SIG-M5 (cell line): ENCODE results near the gene ARHGAP45.
"Not testable (repeated sequence)": the region's sequence is repeated elsewhere in the genome, so short reads cannot be mapped to it uniquely, and the experiment has no call there.

Experiments used
- DNase-seq: peaks from one replicate; lab custom pipeline; 2025; lab: John Stamatoyannopoulos, UW

The ARHGAP45 gene

GRCh38 chr19:1116726-1117581 lies 50.0 kb downstream of the ARHGAP45 start:
- no peak for DNase-seq

- no peak for DNase-seq
These were observed 50.7 kb downstream of the ARHGAP45 start for GRCh38 chr19:1117654-1118053.

DNA sequence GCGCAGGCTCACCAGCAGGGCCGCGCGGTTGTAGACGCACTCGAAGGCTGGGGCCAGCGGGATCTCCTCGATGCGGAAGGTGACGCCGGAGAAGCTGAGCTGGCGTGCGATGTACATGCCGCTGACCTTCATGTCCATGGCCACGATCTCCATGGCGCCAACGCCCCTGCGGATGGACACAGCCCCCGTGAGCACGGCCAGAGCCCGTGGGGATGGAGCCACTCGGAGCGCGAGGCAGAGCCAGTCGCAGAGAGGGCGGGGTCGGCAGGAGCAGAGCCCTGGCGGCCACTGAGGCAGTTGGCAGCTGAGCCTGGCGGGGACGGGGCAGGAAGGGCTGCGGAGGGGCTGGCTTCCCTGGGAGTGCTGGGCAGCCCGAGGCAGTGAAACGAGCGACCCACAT lies 52.0 kb downstream of the ARHGAP45 start:
- no peak for DNase-seq

DNA sequence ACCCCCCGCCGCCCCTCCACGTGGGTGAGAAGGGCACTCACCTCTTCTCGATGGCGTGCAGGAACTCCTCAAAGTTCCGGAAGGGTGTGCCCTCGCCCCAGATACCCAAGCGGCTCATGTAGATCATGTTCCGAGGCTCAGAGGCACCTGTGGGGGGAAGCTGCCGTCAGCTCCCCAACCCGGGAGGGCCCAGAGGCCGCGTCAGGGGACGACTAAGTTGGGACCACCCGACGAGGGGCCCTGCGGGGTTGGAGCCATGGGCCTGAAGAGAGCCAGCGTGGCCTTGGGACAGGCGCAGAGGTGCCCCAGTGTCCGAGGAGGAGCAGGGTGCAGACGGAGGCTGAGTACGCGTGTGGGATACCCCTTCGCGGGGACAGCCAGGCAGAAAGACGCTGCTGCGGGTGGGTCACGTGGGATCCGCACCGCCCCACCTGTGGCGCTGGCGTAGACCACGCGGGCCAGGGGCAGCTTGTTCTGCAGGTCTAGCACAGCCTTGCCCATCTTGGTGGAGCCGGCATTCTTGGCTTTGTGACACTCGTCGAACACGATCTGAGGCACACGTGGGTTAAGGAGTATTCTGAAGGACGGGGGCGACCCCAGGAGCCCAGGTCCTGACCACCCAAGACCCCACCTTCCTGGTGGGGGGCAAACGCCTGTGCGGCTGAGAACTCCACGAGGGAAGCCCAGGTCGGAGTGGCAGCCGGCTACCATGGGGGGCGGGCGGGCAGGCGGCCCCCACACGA lies 52.7 kb downstream of the ARHGAP45 start:
- DNase-seq, result no peak

- no peak for DNase-seq
These were observed 54.4 kb downstream of the ARHGAP45 start for GRCh38 chr19:1121395-1121794.

- DNase-seq, result no peak
These were observed 55.3 kb downstream of the ARHGAP45 start for GRCh38 chr19:1122021-1122971.

- DNase-seq, result no peak
These were observed 56.0 kb downstream of the ARHGAP45 start for GRCh38 chr19:1122972-1123363.

GRCh38 chr19:1123381-1123780 lies 56.4 kb downstream of the ARHGAP45 start:
- no peak for DNase-seq

DNA sequence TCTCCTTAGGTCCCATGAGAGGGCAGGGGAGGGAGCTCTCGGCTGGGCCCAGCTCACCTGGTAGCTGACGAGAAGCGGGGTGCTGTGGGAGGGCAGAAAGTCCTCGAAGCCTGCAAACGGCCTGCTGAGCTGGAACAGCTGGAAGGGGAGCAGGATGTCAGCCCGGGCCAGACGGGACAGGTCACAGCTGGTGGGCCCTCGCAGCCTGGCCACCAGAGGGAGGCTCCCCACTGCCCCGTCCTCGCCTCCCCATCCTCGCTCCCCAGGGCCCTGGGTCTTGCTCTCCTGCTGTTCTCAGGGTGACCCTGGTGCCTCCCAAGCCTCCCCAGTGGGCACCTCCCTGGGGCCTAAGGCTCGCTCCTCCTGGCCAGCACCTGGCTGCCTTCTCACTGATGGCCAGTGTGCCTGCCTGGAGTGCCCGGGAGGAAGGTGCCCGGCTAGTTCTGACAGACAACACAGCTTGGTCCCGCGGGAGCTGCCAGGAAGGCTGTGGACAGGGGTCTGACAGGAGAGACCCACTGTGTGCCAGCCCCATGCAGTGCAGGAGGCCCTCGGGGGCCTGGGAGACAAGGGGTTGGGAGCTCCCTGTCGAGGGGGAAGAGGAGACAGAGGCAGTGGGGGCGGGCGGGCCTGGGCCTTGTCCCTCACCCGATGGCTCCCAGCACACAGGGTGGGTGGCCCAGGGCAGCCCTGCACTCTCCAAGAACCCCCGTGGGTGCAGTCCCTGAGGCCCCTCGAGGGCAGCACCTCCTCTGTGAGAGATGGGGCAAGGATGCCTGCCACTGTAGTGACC lies 57.1 kb downstream of the ARHGAP45 start:
- no peak for DNase-seq

DNA sequence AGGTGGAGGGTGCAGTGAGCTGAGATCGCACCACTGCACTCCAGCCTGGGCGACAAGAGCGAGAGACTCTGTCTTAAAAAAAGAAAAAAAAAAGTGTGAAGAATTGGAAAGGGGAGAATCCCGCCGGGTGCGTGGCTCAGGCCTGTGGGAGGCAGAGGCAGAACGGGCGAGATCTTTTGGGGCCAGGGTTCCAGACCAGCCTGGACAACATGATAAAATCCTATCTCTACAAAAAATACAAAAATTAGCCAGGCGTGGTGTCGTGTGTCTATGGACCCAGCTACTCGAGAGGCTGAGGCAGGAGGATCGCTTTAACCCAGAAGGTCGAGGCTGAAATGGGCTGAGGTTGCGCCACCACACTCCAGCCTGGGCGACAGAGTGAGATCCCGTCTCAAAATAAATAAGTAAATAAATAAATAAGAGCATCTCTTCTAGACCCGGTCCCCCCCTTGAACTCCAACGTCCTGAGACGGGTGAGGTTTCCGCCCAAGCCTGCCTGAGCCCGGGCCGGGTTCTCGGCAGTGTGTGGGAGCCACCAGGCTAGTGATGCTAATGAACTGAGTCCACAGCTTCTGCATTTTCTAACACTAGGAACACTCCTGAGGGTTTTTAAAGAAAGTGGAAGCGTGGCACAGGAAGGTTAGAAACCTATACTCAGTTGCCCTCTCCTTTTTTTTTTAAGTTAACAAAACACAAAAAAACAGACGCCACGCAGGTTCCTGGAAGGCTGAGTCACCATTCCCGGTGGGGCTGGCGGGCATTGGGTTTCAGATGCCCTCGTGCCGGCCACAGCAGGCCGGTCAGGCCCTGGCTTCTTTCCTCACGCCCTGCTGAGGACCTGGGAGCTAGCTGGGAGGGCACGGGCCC lies 58.9 kb downstream of the ARHGAP45 start:
- DNase-seq, result no peak

GRCh38 chr19:1126984-1127760 lies 60.2 kb downstream of the ARHGAP45 start:
- no peak for DNase-seq

DNA sequence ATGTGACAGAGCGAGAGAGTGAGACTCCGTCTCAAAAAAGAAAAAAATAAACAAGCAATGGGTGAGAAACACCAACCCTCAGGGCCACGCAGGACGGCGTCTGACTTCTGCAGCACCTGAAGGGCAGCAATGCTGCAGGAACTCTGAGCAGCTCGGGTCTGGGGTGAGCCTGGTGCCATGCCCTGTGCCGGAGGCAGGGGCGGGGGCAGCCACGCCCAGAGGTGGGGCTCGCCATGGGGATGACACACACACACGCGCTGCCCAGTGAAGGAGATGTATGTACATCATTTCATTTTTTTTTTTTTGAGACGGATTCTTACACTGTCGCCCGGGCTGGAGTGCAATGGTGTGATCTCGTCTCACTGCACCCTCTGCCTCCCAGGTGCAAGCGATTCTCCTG lies 61.1 kb downstream of the ARHGAP45 start:
- no peak for DNase-seq

GRCh38 chr19:1129084-1129483 lies 62.1 kb downstream of the ARHGAP45 start:
- DNase-seq, result not testable (repeated sequence)

DNA sequence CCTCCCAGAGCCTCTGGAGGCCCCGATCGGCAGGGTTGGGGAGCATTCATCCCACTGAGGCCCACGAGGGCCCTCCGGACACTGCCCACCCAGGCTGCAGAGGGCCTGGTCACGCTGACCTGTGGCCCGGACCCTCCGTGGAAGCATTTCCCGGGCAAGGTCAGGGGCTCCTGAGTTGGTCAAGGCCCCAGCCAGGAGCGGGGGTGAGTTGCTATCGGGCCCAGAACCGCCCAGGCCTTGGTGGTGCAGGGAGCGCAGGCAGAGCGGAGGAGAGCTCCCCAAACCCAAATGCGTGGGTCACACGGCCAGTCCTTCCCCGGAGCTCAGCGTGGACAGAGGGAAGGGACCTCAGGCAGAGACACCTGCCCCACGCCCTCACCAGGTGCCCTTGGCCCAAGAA lies 62.6 kb downstream of the ARHGAP45 start:
- DNase-seq, result no peak

DNA sequence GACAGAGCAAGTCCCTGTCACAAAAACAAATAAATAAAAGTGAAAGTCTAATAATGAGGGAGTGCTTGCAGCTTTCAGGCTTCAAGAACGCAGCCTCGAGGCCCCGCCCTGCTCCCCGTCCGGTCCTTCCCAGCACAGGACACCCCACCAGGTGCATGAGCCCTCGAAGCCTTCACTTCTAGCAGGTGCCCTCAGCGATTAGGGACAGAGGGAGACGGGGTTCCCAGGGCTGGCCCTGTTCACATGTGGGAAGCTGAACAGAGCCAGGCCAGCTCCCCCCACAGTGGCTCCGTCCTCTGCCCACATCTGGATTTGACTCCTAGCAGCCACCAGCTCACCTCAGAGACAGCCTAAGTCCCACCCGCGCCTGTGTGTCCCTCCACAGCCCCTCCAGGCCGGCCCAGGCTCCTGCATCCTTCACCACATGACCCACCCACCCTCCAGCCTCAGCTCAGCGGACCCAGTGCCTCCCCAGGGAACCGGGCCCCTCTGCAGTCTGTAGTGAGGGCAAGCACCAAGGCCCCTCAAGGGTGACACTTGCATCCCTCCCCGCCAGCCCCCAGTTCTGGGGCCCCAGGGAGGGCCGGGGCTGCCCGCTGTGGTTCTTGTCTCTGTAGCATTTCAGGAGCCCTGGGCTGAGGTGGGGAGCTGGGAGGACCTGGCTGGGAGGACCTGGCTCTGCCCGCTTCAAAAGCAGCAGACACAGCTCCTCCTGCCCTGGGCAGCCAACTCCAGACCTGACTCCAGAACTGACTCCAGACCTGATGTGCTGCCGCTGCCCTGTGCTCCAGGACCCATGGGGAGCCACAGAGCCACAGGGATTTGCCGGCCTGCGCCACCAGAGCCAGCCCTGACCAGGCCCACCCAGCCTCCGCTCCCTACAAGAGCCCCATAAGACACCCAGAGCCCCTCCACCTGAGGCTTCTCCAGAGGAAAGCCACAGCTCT lies 64.1 kb downstream of the ARHGAP45 start:
- DNase-seq, result no peak

DNA sequence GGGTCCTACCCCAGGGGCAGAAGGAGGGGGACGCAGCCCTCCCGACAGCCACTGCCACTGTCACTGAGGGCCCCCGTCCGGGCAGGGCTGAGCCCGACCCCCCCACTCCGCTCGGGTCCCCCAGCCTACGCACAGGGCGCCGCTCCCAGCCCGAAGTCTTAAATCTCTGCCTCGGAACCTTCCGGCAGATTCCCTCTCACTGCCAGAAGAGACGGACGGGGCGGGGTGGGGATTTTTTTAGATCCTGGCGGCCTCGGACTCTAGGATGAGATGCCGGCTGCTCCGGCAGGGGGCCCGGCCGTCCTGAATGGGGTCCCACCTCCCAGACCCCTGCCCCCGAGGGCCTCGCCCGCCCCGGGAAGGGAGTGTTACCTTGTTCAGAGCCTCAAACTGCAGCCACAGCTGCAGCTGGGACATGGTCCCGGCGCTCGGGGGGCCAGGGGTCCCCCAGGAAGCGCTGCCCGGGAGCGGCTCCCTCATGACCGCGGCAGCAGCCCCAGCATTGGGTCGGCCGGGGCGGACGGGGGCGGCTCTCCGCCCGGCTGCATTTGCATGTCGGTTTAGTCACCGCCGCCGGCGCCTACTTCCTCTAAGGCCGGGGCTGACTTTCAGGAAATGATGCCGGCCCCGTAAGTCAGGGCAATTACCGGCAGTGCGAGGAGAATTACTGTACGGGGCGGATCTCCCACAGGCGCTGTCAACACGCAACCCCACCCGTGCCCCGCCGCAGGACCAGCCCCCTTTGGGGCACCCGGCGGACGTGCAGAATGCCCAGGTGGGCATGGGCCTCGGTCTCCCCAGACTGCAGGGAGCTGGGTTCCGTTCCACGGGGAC lies 65.0 kb downstream of the ARHGAP45 start:
- peak; percentile 43 for DNase-seq

GRCh38 chr19:1132552-1133383 lies 65.8 kb downstream of the ARHGAP45 start:
- no peak for DNase-seq
